Nephron progenitor cell (in vitro differentiated cells): ENCODE results near the gene DAP.

Source experiments
- DNase-seq: peaks from one replicate; pipeline ENCODE4 v3.0.0; 2021
- H3K27ac Mint-ChIP-seq: 2 replicates; pipeline ENCODE4 v1.8.0; 2021; ENCODE audit warnings: mild to moderate bottlenecking, moderate library complexity, mixed read lengths
- H3K27me3 Mint-ChIP-seq: 2 replicates; pipeline ENCODE4 v1.8.0; 2021; ENCODE audit warnings: mild to moderate bottlenecking, low read depth, mixed read lengths; ENCODE audit not compliant: poor library complexity
- H3K36me3 Mint-ChIP-seq: 2 replicates; pipeline ENCODE4 v1.8.0; 2021; ENCODE audit warnings: low read depth, mixed read lengths
- H3K4me1 Mint-ChIP-seq: 2 replicates; pipeline ENCODE4 v1.8.0; 2021; ENCODE audit warnings: mixed read lengths
- H3K4me3 Mint-ChIP-seq: 2 replicates; pipeline ENCODE4 v1.8.0; 2021; ENCODE audit warnings: mild to moderate bottlenecking, moderate library complexity, mixed read lengths
- H3K9me3 Mint-ChIP-seq: 2 replicates; pipeline ENCODE4 v1.8.0; 2021; ENCODE audit warnings: mild to moderate bottlenecking, moderate library complexity, mixed read lengths
- TF ChIP-seq, protein P1 (sequence below): fragments of 200-600 bp; sonication (generic); IDR thresholded peaks from 2 replicates; pipeline ENCODE4 v1.5.0; 2021; ENCODE audit warnings: antibody characterized with exemption

DAP gene

DNA sequence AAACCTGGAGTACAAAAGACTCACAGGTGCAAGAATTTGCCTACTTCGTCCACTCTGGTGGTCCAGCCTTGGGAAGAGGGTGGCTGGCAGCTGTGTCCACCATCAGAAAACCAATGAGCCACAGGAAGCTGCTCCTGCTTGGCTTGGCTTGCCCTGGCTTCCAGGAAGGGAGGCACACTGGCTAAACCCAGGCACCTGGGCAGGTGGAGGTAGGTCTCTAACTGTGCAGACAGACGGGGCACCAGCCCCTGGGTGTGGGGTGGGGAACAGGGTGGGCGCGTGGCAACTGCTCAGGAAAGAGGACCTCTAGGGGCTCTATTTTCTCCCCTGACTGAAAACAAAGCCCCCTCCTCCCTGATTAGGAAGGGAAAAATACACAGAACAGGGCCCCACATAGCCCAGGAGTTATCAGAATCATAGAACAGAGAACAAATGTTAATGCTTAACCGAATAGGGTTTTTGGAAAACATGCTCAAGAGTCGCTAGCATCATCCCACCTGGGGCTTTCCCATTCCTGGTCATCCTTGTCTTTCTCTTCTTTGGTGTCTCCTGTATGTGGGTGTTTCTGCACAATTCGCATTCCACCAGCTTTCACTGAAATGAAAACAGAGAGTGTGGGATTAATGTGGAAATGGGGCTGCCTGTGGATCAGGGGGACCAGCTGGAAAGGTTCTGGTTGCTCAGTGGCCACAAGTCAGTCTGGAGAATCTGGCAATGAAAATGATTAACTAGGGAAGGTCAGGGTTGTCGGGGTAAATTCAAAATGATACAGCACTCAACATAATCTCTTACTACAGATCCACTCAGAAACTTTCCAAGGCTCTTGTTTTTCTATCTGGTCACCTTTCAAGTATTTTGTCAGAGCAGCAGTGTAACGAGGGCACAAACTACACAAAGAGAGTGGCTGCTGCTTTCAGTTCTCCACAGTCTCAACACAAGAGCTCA is 13.1 kb downstream of the DAP start:
- Mint-ChIP-seq H3K4me3 (no peak overlapping the region), H3K36me3 (peaks cover 84% of the 10 kb centered on the region), H3K27me3 (peaks cover 2% of the 10 kb centered on the region), H3K9me3 (peaks cover 10% of the 10 kb centered on the region), H3K27ac (peak overlapping the region; percentile 98), H3K4me1 (peaks cover 25% of the 10 kb centered on the region)
- TF ChIP-seq, protein P1, sequence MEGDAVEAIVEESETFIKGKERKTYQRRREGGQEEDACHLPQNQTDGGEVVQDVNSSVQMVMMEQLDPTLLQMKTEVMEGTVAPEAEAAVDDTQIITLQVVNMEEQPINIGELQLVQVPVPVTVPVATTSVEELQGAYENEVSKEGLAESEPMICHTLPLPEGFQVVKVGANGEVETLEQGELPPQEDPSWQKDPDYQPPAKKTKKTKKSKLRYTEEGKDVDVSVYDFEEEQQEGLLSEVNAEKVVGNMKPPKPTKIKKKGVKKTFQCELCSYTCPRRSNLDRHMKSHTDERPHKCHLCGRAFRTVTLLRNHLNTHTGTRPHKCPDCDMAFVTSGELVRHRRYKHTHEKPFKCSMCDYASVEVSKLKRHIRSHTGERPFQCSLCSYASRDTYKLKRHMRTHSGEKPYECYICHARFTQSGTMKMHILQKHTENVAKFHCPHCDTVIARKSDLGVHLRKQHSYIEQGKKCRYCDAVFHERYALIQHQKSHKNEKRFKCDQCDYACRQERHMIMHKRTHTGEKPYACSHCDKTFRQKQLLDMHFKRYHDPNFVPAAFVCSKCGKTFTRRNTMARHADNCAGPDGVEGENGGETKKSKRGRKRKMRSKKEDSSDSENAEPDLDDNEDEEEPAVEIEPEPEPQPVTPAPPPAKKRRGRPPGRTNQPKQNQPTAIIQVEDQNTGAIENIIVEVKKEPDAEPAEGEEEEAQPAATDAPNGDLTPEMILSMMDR, result no peak
- no peak for DNase-seq

- Mint-ChIP-seq H3K27ac (peak overlapping the region; percentile 37), H3K27me3 (peaks cover 2% of the 10 kb centered on the region), H3K4me1 (peaks cover 25% of the 10 kb centered on the region), H3K9me3 (peaks cover 23% of the 10 kb centered on the region), H3K36me3 (peaks cover 91% of the 10 kb centered on the region), H3K4me3 (no peak overlapping the region)
- TF ChIP-seq, protein P1, result no peak
- no peak for DNase-seq
Observed at GRCh38 chr5:10746711-10747110, 14.3 kb downstream of the DAP start.

- Mint-ChIP-seq H3K36me3 (peaks cover 94% of the 10 kb centered on the region), H3K9me3 (peaks cover 39% of the 10 kb centered on the region), H3K4me1 (peaks cover 25% of the 10 kb centered on the region), H3K27ac (no peak overlapping the region), H3K4me3 (no peak overlapping the region), H3K27me3 (peaks cover 2% of the 10 kb centered on the region)
- TF ChIP-seq, protein P1, result no peak
- DNase-seq, result no peak
Observed at GRCh38 chr5:10745133-10745532, 15.9 kb downstream of the DAP start.

DNA sequence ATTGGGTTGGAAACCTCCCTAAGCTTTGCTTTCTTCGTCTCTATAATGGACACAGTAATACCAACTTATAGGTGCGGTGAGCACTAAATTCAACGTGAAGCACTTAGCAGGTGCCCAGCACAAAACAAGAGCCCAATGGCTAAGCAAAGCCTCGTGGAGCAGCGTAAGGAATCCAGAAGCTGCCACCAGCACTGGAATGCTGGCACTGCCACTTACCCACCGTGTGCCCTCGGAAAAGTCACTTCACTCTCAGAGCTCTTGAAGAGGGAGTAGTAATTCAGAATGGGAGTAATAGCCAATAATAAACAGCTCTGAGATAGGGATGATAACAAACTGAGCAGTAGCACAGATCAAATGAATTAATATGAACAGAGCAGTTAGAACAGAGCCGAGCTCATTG is 16.4 kb downstream of the DAP start:
- H3K4me1 Mint-ChIP-seq, result peaks cover 25% of the 10 kb centered on the region
- H3K9me3 Mint-ChIP-seq, result peaks cover 43% of the 10 kb centered on the region
- TF ChIP-seq, protein P1, result no peak
- H3K4me3 Mint-ChIP-seq, result no peak overlapping the region
- no peak for DNase-seq
- H3K27ac Mint-ChIP-seq, result no peak overlapping the region
- H3K27me3 Mint-ChIP-seq, result peaks cover 2% of the 10 kb centered on the region
- peaks cover 95% of the 10 kb centered on the region for H3K36me3 Mint-ChIP-seq

- no peak overlapping the region for H3K27ac Mint-ChIP-seq
- peaks cover 2% of the 10 kb centered on the region for H3K27me3 Mint-ChIP-seq
- H3K4me3 Mint-ChIP-seq, result no peak overlapping the region
- H3K4me1 Mint-ChIP-seq, result peaks cover 23% of the 10 kb centered on the region
- no peak for DNase-seq
- peaks cover 50% of the 10 kb centered on the region for H3K9me3 Mint-ChIP-seq
- H3K36me3 Mint-ChIP-seq, result peaks cover 95% of the 10 kb centered on the region
- TF ChIP-seq, protein P1, result no peak
Observed at GRCh38 chr5:10743951-10744350, 17.1 kb downstream of the DAP start.

DNA sequence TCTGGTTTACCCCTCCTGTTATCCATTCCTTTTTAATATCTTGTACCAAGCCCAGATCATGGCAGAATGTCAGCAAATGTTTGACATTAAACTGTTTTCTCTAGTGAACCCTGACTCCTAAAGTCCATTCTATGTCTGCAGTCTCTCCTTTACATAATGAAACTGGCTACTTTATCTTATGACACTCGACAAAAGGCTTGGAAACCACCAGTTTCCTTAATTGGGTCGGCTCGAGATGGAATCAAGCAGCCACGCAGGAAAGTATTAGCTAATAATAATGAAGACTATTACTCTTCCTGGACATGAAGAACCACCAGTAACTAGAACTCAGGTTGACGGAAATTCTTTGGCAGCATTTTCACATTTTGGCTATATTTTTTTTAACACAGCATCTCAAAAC is 17.5 kb downstream of the DAP start:
- TF ChIP-seq, protein P1, result no peak
- no peaks in the 10 kb centered on the region for H3K27me3 Mint-ChIP-seq
- no peak overlapping the region for H3K27ac Mint-ChIP-seq
- no peak overlapping the region for H3K4me3 Mint-ChIP-seq
- no peak for DNase-seq
- H3K9me3 Mint-ChIP-seq, result peaks cover 55% of the 10 kb centered on the region
- peaks cover 18% of the 10 kb centered on the region for H3K4me1 Mint-ChIP-seq
- peaks cover 95% of the 10 kb centered on the region for H3K36me3 Mint-ChIP-seq
